Aortic smooth muscle cell (primary cell): ENCODE measurements around the gene OTOGL. TPM values are rescaled to one million over a fixed set of nuclear protein-coding genes. Genes with fewer than 3 reads are reported as not detected.

Source experiments
- total RNA-seq: library from RNA; depleted of rRNA; stranded (reverse); fragments of >200 nt; gene quantifications from 2 replicates; pipeline ENCODE4 v1.2.3, GENCODE V29; 2014

The OTOGL gene, protein sequence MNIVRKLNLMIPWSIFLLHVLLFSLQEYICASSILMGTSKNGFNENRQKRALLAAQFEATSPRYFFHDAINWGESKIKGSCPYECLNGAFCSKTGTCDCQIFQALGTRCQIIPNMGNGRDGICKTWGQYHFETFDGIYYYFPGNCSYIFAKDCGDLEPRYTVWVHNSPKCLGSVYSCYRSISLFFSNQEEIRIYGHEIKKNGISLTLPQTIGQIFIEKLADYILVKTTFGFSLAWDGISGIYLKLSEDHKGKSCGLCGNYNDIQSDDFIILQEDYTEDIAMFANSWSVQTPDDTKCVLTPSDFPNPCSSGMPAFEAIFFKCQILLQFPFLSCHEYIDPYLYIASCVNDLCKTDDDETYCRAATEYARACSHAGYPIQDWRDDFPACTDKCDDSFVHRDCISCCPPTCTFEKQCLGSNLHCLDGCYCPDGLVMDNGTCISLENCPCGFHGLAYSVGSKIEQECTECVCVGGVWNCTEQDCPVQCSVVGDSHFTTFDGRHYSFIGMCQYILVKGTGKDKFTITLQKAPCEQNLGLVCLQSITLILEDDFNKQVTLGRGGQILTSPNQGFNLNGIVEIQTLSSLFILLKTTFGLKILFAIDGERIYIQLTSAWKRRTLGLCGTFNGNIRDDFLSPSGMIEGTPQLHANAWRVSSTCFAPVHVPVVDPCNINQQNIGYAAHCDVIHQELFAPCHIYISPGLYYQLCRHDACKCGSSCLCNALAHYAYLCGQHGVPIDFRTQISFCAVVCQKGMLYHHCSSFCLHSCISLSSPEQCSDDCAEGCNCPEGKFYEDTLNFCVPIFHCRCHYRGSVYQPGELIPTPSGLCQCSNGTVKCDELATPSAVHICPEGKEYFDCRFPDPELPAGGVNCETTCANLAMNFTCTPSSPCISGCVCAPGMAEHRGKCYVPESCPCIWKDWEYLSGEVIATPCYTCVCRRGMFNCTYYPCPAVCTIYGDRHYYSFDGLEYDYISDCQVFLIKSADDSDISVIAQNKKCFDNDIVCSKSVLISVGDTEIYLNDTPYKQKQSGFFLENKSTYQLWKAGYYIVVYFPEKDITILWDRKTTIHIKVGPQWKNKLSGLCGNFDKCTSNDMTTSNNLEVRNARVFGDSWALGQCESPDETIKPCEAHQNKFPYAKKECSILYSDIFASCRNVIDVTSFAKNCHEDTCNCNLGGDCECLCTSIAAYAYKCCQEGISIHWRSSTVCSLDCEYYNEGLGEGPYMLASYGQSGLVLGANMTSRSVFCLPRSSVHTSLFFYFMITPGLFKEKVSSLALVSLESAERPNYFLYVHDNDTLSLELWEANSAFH (N-terminal part only)
- 0.62 and 1.6 TPM in 2 replicates for total RNA-seq

DNA sequence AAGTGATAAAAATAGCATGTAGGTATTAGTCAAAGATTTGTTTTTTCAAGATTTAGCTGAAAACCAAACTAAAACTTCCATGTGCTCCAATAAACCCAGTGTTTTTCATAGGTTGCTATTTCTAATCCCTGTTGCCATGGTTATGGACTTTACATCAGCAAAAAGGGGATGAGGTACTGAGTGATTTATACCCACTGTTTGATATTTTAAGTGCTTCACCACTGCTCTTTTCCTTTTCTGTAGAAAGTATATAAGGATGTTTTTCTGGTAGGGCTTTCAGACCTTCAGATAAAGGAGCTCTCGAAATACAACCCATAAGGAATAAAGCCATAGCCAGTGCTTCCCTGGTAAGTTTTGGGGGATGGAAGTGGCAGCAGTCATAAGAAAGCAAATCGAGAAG lies at the start of gene OTOGL:
TSS of gene OTOGL (plus strand) at position 279 of the 400 bp plus-strand sequence. CDS start 109,895 bp downstream, outside the sequence.

Other genes with a start within 250 kb of the OTOGL start
- gene PPP1R12A, start 164.4 kb upstream of the OTOGL start, total RNA-seq, result 220 and 247 TPM in 2 replicates